NCI-H524 (cell line): Measurements from ENCODE around the gene SSNA1.

ENCODE experiments used
- DNase-seq, 2 experiments: peaks; one replicate each; lab custom pipeline; 2025; lab: John Stamatoyannopoulos, UW

SSNA1 gene

DNA sequence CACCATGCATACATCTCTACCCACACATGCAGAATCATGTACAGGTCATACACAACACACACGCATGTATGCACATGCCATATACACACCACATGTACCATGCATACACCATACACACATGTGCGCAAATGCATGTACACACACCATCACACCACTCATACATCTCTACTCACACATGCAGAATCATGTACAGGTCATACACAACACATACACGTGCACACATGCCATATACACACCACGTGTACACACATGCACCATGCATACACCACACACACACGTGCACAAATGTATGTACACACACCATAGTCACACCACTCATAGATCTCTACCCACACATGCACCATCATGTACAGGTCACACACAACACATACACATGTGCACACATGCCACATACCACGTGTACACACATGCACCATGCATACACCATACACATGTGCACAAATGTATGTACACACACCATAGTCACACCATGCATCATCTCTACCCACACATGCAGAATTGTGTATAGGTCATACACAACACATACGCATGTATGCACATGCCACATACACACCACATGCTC, 35.6 kb upstream of the SSNA1 start:
- DNase-seq, result no peak

DNA sequence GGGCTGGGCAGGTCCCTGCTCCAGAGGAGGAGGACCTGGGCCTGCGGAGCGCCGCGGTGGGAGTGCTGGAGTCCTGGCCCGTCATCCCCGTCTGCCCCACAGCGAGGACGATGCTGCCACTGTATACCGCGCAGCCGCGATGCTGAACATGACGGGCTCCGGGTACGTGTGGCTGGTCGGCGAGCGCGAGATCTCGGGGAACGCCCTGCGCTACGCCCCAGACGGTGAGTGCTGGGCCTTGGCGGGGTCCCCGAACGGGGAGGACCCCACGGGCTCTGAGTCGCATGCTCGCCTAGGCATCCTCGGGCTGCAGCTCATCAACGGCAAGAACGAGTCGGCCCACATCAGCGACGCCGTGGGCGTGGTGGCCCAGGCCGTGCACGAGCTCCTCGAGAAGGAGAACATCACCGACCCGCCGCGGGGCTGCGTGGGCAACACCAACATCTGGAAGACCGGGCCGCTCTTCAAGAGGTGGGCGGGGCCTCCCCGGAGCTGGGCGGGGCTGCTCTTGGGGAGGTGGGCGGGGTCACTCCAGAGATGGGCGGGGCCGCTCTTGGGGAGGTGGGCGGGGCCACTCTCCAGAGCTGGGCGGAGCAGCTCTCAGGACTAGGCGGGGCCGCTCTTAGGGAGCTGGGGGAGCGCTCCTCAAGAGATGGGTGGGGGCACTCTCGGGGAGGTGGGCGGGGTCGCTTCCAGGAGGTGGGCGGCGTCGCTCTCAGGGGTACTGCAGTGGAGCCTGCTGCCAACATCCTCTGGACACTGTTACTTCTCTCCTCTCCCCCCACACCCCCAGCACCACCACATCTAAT, 31.7 kb upstream of the SSNA1 start:
- DNase-seq, result no peak

DNA sequence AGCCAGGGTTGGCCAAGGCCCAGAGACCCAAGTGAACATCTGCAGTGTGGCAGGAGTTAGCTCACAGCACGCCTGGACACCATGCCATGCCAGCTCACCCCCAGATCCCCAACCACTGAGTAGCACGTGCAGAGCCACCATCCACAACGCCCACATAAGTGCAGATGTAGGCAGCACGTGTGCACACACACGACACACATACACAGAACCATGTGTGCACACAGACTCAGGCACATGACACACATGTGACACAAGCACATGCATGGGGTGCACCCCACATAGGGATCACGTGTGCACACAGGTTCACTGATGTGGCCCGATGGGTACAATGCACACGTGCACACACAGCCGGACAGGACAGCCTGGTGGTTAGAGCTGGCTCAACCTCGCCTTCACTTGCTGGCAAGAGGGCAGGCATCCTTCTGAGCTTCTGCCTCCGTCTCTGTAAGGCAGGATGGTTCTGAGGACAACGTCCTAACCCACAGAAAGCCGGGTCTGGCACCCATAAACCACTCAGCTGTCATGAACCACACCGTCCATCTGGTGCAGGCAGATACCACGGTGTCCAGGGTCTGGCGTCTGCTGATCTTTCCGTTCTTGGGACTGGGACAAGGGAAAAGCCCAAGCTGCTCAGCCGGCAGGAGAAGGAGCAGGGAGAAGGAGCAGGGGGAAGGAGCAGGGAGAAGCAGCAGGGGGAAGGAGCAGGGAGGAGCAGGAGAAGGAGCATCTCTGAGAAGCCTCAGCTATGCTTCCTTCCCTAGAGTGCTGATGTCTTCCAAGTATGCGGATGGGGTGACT, 30.7 kb upstream of the SSNA1 start:
- peak in 1 of 2 experiments; percentile 54 for DNase-seq

DNA sequence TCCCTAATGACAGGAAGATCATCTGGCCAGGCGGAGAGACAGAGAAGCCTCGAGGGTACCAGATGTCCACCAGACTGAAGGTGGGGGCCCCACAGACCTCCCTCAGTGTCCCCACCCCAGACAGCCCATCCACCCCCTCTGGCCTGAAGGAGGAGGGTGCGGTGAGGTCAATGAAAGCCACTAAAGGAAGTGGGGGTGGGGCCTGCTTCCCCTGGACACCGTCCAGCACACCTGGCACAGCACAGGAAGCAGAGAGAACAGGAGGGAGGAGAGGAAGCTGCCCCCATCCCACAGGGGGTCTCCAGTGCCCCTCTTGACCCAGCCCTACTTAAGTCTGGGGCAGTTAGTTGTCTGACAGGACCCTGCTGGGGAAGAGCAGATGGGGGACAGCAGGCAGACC, 29.9 kb upstream of the SSNA1 start:
- DNase-seq, result no peak

DNA sequence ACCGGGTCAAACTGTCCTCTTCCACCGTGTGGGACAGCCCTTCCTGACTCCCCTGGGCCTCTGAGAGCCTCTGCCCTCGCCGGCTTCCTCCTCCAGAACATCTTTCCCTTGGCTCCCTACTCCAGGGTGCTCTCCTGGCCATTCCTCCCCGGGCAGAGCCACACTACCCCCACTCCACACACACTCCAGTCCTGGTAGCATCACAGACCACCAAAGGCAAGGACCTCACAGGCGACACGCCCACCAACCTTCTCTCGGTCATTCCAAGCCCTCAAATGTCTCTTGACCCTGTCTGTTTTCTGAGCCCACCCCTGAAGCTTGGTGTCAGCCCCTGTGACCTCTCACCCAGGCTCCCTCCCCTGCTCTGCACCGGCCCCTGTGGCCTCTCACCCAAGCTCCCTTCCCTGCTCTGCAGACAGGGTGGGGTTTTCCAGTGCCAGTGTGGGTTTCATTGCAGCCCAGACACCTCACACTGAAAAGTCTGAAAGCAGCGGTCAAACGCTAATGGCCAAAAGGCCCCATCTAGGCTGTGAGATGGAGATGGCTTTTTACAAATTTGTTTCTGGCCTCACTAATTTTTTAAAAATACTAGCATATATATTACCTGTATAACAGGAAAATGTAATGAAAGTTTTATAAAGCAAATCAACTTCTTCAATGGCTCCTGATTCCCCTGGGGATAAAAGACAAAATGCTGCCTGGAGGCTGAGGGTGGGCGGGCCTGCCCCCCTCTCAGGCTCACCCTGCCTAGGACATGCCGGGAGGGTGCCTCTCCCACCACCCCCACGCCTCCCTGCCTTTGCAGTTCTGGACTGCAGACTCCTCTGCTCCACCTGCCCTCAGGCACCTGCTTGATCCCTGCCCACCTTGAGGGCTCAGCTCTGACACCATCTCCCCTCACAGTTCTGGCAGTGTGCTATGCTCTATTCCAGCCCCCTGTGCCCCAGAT, 29.1 kb upstream of the SSNA1 start:
- DNase-seq, result no peak

DNA sequence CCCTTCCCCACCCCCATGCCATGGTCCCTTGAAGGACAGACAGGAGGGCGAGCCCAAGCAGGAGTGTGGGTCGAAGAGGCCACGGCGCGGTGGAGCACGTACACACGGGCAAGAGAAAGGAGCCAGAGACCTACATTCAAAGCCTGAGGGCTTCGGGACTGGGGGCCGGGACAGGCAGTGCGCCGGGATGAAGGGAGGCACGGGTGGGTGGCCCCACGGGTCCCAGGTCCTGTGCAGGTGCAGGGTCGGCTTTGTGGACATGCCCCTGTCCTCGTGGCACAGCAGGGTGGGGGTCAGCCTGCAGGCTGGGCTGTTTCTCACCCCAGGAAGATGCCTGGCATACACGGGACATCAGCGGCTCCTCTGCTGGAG, 28.4 kb upstream of the SSNA1 start:
- no peak for DNase-seq

DNA sequence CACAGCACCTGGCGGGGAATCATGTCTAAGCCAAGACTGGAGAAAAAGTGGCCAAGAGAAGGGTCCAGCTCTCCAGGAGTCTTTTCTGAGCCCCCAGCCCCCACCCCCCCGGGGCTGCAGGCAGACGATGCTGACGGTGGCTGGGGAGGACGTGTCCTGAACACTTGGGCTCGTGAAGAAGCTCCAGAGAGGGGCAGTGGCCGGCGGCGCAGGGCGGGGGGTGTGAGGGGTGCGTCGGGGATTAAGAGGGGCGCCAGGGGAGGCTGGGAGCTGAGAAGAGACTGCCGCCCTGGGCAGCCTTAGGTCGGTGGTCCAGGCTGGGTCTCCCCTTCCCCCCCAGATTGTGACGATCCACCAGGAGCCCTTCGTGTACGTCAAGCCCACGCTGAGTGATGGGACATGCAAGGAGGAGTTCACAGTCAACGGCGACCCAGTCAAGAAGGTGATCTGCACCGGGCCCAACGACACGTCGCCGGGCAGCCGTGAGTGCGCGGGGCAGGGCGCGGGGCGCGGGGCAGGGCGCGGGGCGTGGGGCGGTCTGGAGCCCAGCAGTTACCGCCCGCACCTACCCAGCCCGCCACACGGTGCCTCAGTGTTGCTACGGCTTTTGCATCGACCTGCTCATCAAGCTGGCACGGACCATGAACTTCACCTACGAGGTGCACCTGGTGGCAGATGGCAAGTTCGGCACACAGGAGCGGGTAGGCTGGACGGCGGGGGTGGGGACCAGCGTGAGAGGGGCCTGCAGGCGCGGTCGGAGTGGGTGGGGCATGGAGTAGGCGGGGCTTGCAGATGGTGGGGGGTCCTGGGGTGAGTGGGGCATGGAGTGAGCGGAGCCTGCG, 27.5 kb upstream of the SSNA1 start:
- no peak for DNase-seq

DNA sequence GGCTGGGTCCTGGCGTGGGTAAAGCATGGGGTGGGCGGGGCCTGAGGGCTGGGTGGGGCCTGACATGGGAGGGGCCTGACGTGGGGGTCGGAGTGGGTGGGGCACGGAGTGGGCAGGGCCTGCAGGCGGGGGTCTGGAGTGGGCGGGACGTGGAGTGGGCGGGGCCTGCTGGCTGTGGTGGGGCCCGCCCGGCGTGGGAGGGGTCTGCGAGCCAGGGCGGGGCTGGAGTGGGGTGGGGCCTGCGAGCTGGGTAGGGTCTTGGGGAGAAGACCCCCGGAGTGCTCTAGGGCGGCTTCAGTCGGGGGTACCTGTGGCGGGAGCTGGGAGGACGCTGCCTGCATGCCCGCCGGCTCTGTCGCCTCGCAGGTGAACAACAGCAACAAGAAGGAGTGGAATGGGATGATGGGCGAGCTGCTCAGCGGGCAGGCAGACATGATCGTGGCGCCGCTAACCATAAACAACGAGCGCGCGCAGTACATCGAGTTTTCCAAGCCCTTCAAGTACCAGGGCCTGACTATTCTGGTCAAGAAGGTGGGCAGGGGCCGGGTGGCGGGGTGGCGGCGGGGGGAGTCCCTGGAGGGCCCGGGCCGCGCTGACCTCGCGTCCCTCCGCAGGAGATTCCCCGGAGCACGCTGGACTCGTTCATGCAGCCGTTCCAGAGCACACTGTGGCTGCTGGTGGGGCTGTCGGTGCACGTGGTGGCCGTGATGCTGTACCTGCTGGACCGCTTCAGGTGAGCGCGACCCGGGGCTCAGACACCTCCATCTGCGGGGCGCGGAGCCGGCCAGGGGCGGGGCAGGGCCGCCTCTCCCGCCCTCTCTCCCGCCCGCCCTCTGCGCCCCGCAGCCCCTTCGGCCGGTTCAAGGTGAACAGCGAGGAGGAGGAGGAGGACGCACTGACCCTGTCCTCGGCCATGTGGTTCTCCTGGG, 26.7 kb upstream of the SSNA1 start:
- no peak for DNase-seq

DNA sequence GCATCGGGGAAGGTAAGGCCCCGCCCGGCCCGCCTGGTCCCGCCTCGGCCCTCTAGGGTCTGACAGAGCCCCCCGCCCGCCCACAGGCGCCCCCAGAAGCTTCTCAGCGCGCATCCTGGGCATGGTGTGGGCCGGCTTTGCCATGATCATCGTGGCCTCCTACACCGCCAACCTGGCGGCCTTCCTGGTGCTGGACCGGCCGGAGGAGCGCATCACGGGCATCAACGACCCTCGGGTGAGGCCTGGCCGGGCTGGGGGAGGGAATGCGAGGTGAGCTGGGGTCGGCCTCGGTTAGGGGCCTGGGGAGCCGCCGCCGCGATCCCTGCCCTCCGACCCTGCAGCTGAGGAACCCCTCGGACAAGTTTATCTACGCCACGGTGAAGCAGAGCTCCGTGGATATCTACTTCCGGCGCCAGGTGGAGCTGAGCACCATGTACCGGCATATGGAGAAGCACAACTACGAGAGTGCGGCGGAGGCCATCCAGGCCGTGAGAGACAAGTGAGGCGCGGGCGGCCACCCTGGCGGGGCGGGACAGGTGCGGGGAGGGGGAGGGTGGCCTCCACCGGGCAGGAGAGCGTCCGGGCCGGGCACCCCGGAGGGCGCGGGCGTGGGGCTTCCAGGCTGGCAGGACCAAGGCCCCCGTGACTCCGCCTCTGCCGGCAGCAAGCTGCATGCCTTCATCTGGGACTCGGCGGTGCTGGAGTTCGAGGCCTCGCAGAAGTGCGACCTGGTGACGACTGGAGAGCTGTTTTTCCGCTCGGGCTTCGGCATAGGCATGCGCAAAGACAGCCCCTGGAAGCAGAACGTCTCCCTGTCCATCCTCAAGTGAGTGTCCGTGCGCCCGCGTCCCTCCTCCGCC, 25.7 kb upstream of the SSNA1 start:
- DNase-seq, result no peak

DNA sequence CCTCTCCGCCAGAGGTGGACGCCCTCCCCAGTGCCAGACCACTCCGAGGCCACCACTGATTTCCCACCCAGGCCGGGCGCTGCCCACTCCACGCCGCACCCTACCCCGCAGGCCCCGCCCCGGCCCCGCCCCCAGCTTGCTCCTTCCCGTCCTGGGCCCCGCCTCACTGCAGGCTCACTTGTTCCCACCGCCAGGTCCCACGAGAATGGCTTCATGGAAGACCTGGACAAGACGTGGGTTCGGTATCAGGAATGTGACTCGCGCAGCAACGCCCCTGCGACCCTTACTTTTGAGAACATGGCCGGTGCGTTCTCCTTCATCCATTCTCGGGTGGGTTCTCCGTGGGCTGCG, 25.1 kb upstream of the SSNA1 start:
- no peak for DNase-seq

DNA sequence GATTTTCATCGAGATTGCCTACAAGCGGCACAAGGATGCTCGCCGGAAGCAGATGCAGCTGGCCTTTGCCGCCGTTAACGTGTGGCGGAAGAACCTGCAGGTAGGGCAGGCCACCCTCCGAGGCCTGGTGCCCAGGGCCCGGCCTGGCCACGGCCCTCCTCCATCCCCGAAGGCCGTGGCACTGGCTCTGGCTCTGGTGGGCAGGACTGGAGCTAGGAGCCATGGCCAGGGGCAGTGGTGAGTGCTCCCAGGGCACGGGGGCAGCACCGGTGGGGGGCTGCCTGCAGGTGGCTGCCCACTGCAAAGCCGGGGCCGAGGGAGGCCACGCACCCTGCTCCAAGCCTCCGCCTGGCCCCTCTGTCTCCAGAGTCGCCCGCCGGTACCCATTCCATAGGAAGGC, 24.7 kb upstream of the SSNA1 start:
- DNase-seq, result no peak

DNA sequence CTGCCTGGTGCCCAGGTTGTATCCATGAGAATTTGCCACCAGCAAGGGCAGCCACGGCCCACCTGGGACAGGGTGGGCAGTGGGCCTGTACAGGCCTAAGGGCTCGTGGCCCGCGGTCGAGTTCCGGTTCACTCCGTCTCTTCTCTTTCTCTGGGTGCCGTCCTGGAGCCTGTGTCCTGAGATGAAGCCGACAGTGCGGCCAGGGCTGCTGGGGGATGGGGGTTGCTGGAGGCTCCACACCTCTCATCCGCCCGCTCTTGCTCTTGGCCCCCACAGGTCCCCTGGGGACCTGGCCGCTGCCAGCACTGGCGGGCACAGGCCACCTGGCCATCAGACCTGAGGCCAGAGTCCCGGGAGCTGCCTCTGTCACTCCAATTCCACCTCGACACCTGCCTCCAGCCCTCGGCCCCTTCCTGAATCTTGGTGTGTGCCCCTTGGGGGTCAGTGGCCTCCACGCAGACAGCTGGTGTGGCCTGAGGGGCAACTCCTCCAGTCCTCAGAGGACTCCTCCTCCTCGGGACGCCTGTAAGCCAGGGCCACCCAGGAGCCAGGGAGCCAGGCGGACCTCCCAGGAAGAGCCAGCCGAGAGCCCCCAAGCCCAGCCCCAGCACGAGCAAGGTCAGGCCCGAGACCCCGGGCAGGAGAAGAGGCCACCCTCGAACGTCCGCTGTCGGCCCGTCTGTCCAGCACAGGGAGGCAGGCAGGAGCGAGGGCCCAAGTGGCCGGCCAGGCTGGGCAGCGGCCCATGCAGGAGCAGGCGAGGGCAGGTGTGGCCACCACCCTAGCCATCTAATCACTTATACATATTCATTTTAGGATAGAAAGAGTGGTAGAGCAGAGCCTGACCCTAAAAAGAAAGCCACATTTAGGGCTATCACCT, 23.9 kb upstream of the SSNA1 start:
- no peak for DNase-seq

DNA sequence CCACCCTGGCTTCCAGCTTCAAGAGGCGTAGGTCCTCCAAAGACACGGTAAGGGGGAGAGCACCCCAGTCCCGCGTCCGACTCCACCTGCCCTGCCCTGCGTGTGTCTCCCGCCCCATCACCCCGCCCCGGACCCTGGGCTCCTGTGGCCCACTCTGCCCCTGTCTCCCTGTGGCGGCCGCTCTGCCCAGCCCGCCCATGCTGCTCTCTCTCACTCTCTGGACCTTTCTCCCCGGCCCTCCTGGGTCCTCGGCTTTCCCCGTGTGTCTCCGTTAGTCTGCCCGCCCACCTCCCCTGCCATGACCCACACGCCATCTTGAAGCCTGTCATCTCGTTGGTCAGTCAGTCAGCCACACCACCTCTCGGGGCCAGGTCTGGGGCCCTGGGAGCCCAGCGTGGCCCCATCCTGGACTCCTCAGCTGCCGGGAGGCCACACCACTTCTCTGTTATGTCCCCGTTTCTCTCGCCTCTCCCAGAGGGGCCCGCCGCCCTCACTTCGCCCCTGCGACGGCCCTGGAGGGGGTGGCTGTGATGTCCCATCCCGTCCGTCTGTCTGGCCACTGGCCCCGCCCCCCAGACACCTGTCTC, 23.1 kb upstream of the SSNA1 start:
- no peak for DNase-seq

DNA sequence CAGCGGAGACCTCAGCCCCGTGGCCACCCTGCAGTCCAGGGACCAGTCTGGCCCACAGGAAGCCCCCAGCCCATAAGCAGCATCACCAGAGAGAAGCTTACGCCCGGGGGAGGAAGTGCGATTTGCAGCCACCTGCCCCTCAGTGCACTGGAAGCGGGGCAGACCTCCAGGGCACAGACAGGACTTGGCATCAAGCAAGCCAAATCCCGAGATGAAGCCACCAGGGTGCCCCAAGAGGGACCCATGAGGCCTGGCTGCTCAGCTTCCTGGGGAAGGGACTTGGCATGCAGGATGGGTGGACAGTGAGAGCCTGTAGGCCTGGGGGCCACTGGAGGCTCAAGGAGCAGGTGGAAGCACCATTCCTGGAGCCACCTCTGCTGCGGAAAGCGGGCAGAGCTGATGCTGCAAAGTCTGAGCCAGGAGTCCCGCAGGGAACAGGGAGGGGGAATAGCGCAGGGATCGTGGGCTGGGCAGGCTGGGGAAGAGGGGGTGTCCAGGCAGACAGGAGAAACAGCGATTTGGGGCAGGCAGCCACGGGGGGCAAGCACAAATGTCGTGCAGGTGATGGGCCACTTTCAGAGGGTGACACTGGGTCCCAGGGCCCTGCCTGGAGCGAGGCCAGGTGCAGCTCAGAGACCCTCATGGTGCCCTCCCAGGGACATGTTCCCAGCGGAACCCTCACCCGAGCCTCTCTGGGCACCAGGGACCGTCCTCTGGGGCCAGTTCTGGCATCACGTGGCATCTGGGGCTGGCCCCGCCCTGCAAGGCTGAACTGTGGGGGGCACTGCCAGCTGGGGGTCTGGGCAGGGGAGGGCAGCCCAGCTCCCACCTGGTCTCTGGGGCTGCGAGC, 21.9 kb upstream of the SSNA1 start:
- DNase-seq, result no peak

DNA sequence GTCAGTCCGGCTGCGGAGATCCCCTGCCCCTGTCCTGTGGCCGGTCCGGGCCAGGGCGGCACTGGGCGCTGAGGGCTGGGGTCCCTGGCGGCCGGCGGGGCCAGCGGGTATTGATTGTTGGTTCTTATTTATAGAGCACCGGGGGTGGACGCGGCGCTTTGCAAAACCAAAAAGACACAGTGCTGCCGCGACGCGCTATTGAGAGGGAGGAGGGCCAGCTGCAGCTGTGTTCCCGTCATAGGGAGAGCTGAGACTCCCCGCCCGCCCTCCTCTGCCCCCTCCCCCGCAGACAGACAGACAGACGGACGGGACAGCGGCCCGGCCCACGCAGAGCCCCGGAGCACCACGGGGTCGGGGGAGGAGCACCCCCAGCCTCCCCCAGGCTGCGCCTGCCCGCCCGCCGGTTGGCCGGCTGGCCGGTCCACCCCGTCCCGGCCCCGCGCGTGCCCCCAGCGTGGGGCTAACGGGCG, 21.2 kb upstream of the SSNA1 start:
- peak; percentile 27 to 33 for DNase-seq

DNA sequence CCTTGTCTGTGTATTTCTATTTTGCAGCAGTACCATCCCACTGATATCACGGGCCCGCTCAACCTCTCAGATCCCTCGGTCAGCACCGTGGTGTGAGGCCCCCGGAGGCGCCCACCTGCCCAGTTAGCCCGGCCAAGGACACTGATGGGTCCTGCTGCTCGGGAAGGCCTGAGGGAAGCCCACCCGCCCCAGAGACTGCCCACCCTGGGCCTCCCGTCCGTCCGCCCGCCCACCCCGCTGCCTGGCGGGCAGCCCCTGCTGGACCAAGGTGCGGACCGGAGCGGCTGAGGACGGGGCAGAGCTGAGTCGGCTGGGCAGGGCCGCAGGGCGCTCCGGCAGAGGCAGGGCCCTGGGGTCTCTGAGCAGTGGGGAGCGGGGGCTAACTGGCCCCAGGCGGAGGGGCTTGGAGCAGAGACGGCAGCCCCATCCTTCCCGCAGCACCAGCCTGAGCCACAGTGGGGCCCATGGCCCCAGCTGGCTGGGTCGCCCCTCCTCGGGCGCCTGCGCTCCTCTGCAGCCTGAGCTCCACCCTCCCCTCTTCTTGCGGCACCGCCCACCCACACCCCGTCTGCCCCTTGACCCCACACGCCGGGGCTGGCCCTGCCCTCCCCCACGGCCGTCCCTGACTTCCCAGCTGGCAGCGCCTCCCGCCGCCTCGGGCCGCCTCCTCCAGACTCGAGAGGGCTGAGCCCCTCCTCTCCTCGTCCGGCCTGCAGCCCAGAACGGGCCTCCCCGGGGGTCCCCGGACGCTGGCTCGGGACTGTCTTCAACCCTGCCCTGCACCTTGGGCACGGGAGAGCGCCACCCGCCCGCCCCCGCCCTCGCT, 20.5 kb upstream of the SSNA1 start:
- peak in 1 of 2 experiments; percentile 56 for DNase-seq
